ENCODE measurements around the gene CTSD. TPM values are rescaled to one million over a fixed set of nuclear protein-coding genes. Genes with fewer than 3 reads are reported as not detected.

The CTSD gene
- total and polyA plus RNA-seq, 2 of the 8 experiments (the other 6 are each of a cell fraction or from before 2014, with no cell fraction given) = 169 to 173 TPM

DNA sequence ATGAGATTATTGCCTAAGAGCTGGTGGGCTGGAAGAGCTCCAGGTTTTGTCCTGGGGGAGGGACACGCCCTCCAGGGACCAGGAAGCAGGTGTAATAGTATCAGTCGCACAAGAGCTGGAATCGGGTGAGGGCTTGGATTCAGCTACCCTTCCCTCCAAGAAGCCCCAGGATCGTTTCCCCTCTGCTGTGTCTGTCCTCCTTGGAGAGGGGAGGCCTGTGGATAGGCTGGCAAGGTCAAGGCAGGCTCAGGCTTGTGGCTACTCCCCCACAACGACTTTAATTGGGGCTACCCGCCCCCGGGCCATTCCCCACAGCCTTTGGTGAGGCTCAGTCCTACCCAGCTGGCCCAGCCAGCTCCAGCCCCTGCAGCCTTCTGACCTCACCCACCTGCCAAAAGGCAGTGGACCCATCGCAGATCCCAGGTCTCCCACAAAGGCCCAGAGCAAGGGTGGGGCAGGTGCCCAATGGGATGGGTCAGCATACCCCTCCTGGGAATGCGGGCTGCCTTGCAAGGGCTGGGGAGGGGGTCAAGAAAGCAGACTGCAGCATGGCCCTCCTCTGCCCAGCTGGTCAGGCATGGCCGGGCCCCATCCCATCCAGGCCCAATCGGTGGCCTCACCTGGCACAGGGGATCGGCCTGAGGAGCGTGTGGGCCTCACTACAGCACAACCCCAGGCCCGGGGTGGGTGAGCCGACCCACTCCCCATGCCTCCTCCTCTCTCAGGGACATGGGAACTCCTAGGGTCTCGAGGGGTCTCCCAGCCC, 1.0 kb downstream of the CTSD start:
- Histone ChIP-seq H3K9me3 (ENCODE audit: insufficient read depth in 2 of 2, low read depth in 1 of 2, low read length in 1 of 2) (no peaks in the 10 kb centered on the region), H3K36me3 (ENCODE audit: control insufficient read depth in 2 of 4, insufficient read depth in 4 of 4, low read length in 3 of 4) (peaks cover 0 to 13% (median 2%) of the 10 kb centered on the region in 4 experiments; a peak in 5 of 8 replicates), H3K4me2 (ENCODE audit: insufficient read depth in 1 of 2, low read depth in 2 of 2, low read length in 2 of 2) (peak overlapping the region; percentile 73 to 86), H4K5ac (ENCODE audit: insufficient read length, low read depth, low read length) (no peak overlapping the region), H3K4ac (replicated peaks; ENCODE audit: insufficient read length, low read depth, low read length) (no peak overlapping the region), H3K79me2 (ENCODE audit: control insufficient read depth in 1 of 2, insufficient read depth in 2 of 2, low read length in 2 of 2) (peaks cover 0 to 12% of the 10 kb centered on the region in 2 experiments; a peak in 2 of 4 replicates), H3K18ac (ENCODE audit: extremely low read depth, low read length) (no peak overlapping the region; the same call in 1 of the 2 replicates), H3K14ac (ENCODE audit: insufficient read length) (no peak overlapping the region), H3K27me3 (replicated peaks in 1 of 4; ENCODE audit: control insufficient read depth in 3 of 4, extremely low read depth in 1 of 4, insufficient read depth in 3 of 4, low read length in 3 of 4) (no peaks in the 10 kb centered on the region), H2AFZ (ENCODE audit: low read length) (no peak overlapping the region), H3K9ac (replicated peaks in 1 of 4; ENCODE audit: extremely low read depth in 1 of 4, low read depth in 3 of 4, low read length in 3 of 4) (peak overlapping the region in 3 of 4 experiments; percentile 52 to 68 (median 54); a peak in 3 of 7 replicates), H3K23ac (ENCODE audit: insufficient read length) (no peak overlapping the region), H3K79me1 (ENCODE audit: low read depth, low read length) (0 out of 2 replicates have a peak, but pooled peaks cover 2% of the 10 kb centered on the region), H2BK15ac (ENCODE audit: low read length) (no peak overlapping the region), H4K20me1 (replicated peaks in 1 of 2; ENCODE audit: control insufficient read depth in 1 of 2, insufficient read depth in 2 of 2, low read length in 2 of 2) (peaks cover 2 to 6% of the 10 kb centered on the region in 2 experiments), H2BK20ac (ENCODE audit: low read length) (no peak overlapping the region), H3K27ac (ENCODE audit: low read depth, low read length) (no peak overlapping the region), H3K4me3 (ENCODE audit: extremely low read depth in 1 of 4, insufficient read depth in 2 of 4, low read depth in 3 of 4, low read length in 4 of 4) (peak overlapping the region; percentile 70 to 98 (median 75)), H2BK12ac (ENCODE audit: low read depth, low read length) (no peak overlapping the region), H3K56ac (replicated peaks; ENCODE audit: insufficient read length, low read depth, low read length) (no peak overlapping the region), H2BK120ac (replicated peaks; ENCODE audit: low read depth, low read length) (no peak overlapping the region), H2BK5ac (ENCODE audit: low read depth, low read length) (no peak overlapping the region), H3K23me2 (ENCODE audit: low read depth, low read length) (peaks cover 6% of the 10 kb centered on the region; the same call in 1 of the 2 replicates), H4K8ac (ENCODE audit: extremely low read depth, insufficient read depth, low read length) (peak overlapping the region; percentile 82), H4K91ac (replicated peaks; ENCODE audit: insufficient read length, low read length) (no peak overlapping the region), H2AK5ac (ENCODE audit: low read depth, low read length) (no peak overlapping the region), H3K4me1 (replicated peaks in 1 of 4; ENCODE audit: control insufficient read depth in 3 of 4, insufficient read depth in 4 of 4, low read length in 3 of 4) (peaks cover 0 to 6% (median 3%) of the 10 kb centered on the region in 4 experiments; a peak in 5 of 7 replicates)
- FAIRE-seq = no peak
- WGBS, 2 experiments (ENCODE audit: extremely low coverage in 1 of 2, insufficient coverage in 1 of 2, insufficient read length in 1 of 2, insufficient replicate concordance in 2 of 2, low coverage in 1 of 2, low lambda C conversion rate in 2 of 2, missing lambda C conversion rate in 1 of 2) = 70% methylated on average over 12 of the region's 16 CpGs; no CpG with 5 or more reads in 1 of the 2 experiments
- ChIA-PET CTCF (ENCODE audit: partially characterized antibody) (interaction anchor here (0.7 to 2.1 kb wide), 4 partner anchors 64 to 114 kb away, joined by 3 to 7 read pairs (median 3); no protein-coding TSS in a partner anchor), POLR2A (ENCODE audit: partially characterized antibody) (interaction anchor here (0.8 to 2.4 kb wide), 4 partner anchors 8 to 14 kb away, joined by 3 to 6 read pairs (median 3); no protein-coding TSS in a partner anchor)
- no peak for DNase-seq (ENCODE audit: low read depth in 1 of 2, low spot score in 2 of 2)
- TF ChIP-seq EP300 (IDR thresholded peaks at IDR 0.05; ENCODE audit: borderline replicate concordance in 1 of 2, low read depth in 2 of 2, low read length in 2 of 2) = no peak
